Embryonic facial prominence (tissue), 1 donor: ENCODE data around the gene TMED8.
A peak's percentile ranks its signal among the peaks of the same experiment; 100 is the strongest.
"Not testable (repeated sequence)": the region's sequence is repeated elsewhere in the genome, so short reads cannot be mapped to it uniquely, and the experiment has no call there.

Source experiments
- DNase-seq: peaks from one replicate; pipeline ENCODE4 v3.0.0-alpha.2; 2016; ENCODE audit errors: extremely low spot score

Gene TMED8, protein sequence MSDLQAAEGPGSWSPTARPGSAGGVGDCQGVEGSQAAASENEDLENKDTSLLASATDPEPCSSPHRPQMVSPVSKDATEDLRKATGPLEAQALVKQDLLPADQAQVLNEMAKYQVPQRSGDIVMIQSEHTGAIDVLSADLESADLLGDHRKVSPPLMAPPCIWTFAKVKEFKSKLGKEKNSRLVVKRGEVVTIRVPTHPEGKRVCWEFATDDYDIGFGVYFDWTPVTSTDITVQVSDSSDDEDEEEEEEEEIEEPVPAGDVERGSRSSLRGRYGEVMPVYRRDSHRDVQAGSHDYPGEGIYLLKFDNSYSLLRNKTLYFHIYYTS

DNA sequence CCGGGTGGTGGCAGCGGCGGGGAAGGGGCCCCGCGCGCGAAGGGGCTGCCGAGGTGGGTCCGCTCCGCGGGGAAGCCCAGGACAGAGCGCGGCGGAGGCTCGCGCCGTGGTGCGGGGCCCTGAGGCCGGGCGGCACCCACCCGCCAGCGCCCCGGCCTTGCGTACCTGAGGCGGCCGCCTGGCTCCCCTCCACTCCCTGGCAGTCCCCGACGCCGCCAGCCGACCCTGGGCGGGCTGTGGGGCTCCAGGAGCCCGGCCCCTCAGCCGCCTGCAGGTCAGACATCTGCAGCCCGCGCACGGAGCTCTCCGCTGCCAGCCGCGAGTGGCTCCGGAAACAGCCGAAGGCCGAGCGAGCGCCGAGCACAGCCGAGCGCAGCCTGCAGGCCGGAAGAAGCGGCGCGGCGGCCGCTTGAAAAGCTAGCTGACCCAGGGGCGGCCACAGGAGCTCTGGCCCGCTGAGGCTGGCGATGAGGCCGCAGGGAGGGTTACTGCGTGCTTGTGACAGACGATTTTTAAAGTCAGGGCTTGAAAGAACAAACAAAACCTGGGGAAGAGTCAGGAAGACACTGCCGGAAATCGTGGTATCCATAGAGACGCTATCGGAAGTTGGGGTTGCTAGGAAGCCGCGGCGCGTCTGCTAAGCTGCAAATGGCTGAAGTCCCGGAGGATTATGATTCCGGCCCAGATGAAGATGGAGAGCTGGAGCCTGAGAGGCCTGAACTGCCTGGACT, at the start of gene TMED8, which contains the start of gene SAMD15:
Gene TMED8, minus strand, starts transcription at position 324 of the 731 bp plus-strand sequence. Its CDS starts 41 bp downstream, at position 283.
Gene SAMD15, plus strand, starts transcription at position 609 of the 731 bp plus-strand sequence. Its CDS starts 40 bp downstream, at position 649.
- DNase-seq: peak; percentile 73

DNA sequence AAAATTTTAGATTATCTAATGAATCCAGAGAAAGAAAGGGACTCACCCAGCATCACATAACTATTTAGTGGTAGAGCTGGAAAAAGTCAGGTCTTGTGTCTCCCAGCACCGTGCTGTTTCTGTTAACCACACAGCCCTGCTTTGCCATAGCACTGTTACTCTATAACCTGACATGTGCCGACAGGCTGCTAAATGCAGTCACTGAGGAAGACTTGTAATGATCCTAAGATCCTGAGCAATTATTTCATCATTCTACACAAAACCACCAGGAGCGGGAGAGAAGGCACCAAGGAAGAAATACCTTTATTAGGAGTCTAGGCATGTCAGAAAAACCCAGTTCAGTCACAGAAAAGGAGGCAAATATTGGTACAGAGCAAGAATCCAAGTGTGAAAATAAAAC, 49.5 kb upstream of the TMED8 start:
- DNase-seq: no peak

DNA sequence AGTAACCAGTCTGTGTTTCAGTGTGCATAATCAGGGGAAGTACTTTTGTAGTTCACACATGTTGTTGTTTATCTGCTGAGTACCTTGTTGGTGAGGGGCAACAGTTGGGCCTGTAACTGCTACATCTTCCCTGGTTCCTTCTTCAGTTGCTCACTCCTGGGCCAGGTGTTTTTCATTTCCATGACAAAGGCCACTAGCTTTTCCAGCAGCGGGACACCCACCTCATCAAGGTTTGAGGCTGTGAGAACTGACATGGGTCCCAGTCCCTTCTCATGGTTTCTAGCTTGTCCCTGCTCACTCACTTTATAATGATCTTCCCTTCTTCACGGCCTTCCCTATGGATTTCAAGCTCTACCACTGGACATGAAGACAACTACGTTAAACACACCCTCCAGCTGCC, 48.0 kb upstream of the TMED8 start:
- no peak for DNase-seq

DNA sequence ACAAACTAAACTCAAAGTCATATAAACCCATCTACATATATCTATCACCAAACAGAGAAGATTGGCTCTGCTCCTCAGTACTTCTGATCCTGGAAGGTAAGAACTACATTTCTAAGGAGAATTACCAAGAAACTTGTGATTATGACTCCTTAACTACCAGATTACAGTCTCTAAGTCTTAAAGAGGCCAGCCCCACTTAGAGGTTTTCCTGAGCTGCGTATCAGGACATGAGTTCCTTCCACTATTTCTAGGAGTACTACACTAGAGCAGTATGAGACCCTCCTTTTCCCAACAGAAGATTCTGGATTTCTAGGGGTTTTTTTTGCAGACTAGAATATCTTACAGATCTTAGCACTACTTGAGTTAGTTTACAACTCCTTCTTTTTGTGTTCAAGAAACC, 46.5 kb upstream of the TMED8 start, which contains the start of gene NOXRED1:
Gene NOXRED1, minus strand, starts transcription at position 101 of the 400 bp plus-strand sequence. CDS start 634 bp downstream, outside the sequence.
- no peak for DNase-seq

DNA sequence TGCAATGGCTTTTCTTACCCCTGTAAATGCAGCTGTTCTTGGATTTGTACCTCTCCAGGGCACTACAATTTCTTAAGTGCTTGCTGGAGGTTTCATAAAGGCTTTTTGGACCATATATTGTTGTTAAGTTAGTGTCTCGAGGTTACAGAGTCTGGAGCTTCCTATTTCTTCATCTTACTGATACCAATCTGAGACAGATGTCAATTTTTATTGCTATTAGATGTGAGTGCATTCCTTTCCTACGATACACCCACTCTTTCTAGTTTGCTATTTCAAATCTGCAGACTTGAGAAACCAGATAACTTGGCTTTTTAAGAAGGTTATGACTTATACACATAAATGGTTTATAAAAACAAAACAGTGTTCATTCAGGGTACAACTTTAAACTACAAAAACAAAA, 44.3 kb upstream of the TMED8 start:
- no peak for DNase-seq

DNA sequence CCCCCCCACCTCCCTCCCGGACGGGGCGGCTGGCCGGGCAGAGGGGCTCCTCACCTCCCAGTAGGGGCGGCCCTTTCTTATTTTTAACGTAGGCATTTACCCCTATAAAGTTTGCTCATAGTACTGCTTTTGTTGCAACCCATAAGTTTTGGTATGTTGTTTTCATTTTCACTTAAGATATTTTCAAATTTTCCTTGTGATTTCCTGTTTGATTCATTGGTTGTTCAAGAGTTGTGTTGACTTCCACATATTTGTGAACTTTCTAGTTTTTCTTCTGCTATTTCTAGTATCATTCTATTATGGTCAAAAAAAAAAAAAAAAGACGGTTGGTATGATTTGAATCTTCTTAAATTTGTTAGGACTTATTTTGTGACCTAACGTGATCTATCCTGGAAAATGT, 39.9 kb upstream of the TMED8 start:
- DNase-seq: no peak

DNA sequence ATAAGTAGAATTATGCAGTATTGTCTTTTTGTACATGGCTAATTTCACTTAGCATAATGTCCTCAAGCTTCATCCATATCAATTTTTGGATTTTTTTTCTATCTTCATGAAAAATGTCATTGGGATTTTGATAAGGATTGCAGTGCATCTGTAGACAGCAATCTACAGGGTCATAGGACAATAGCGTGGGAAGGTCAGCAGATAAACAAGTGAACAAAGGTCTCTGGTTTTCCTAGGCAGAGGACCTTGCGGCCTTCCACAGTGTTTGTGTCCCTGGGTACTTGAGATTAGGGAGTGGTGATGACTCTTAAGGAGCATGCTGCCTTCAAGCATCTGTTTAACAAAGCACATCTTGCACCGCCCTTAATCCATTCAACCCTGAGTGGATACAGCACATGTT, 39.2 kb upstream of the TMED8 start:
- not testable (repeated sequence) for DNase-seq

DNA sequence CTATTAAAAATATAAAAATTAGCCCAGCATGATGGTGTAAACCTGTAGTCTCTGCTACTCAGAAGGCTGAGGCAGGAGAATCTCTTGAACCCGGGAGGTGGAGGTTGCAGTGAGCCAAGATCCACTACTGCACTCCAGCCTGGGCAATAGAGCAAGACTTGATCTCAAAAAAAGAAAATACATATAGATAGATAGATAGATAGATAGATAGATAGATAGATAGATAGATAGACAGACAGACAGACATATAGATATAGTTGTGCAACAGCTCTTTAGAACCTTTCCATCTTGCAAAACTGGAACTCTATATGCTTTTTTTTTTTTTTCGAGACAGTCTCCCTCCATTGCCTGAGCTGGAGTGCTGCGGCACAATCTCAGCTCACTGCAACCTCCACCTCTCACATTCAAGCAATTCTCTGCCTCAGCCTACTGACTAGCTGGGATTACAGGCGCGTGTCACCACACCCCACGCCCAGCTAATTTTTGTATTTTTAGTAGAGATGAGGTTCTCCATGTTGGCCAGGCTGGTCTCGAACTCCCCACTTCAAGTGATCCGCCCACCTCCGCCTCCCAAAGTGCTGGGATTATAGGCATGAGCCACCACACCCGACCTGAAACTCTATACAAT, 38.6 kb upstream of the TMED8 start:
- DNase-seq: not testable (repeated sequence)

DNA sequence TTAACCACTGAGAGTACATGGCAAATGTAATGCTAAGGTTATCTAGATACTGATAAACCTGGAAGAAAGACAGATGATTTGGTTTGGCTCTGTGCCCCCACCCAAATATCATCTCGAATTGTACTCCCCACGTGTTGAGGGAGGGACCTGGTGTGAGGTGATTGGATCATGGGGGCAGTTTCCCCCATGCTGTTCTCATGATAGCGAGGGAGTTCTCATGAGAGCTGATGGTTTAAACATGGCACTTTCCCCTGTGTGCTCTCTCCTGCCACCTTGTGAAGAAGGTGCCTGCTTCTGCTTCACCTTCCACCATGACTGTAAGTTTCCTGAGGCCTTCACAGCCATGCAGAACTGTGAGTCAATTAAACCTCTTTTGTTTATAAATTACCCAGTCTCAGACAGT, 32.2 kb upstream of the TMED8 start:
- DNase-seq: no peak

DNA sequence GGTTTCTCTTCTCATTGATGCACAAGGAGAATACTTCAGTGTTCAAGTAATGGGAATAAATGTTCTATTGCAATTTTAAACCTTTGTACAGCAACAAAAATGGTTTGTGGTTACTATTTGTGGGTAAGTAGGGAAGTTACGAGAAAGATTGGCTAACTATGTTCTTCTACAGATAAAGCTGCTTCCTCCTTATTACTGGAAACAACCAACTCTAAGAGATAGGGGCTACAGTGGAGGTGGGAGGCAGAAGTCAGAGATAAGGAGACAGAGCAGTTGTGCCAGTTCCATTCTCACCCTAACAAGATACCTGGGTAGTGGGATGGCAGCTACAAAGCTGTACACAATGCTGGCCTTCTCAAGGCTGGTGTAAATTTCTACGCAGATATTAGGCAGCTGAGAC, 30.3 kb upstream of the TMED8 start:
- no peak for DNase-seq

DNA sequence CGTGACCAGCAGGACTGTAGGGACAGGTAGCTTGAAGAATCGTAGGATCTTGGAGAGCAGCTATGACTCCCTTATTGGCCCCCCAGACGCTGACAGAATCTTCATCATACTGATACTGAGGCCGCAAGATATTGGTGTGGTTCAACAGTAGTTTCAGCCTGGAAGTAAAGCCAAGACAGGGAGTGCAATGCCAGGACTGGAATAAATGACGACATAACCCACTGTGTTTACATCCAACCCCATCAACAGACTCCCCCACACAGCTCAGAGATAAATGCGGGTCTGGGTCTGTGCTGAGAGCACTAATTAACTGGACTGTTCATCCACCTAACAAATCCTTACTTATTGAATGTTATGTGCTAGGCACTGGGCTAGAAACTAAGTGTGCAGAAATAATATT, 29.8 kb upstream of the TMED8 start:
- DNase-seq: no peak

DNA sequence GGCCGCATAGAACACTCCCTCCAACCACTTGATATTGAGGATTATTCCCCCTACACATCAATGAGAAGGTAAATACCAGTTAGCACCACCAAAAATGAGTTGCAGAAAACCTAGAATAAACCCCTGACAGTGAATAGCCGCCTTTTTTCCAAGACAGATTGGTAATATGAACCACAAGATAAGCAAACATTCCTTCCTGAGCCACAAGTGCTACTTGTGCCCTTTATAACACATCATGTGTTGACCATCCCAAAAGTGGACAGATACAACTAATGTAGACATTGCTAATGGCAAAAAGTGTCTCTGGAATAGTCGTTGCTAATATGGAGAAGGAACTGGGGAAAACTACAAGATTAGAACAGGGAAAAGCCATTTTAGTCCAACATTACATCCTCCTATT, 29.2 kb upstream of the TMED8 start:
- no peak for DNase-seq

DNA sequence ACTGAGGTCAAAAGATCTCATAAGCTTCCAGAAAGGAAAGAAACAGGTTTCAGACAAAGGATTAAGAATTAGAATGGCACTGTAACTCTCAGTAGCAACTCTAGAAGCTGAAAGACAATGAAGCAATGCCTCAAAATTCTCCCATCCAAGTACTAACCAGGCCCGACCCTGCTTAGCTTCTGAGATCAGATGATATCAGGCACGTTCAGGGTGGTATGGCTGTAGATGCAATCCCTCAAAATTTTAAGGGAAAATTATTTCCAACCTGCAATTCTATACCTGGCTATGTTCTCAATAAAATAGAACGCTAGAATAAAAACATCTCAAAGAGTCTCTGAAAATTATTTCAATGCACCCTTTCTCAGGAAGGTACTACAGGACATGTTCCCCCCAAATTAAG, 26.9 kb upstream of the TMED8 start:
- no peak for DNase-seq

DNA sequence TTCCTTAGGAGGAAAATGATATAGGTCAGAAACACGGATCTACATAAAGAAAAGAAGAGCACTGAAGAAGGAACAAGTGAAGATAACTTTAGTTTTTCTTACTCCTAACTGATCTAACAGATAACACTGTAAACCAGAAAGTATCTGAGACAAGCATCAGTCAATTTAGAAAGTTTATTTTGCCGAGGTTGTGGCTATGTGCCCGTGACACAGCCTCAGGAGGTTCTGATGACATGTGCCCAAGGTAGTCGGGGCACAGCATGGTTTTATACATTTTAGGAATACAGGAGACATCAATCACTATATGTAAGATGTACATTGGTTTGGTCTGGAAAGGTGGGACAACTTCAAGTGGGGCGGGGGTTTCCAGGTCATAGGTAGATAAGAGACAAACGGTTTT, 23.3 kb upstream of the TMED8 start:
- no peak for DNase-seq

DNA sequence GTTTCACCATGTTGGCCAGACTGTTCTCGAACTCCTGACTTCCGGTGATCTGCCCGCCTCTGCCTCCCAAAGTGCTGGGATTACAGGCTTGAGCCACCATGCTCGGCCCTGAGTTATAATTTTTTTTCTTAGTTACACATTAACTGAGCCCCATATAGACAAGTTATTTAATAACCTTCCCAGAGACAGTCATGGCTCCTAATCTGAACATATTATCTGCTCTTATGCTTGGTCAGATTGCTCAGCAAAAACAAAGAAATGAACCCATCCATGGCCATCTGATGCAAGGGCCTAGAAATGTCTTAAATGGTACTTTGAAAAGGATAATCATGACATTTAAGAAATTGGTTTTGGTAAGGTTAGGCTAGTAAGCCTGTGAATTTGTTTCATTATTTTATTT, 13.3 kb upstream of the TMED8 start:
- no peak for DNase-seq

DNA sequence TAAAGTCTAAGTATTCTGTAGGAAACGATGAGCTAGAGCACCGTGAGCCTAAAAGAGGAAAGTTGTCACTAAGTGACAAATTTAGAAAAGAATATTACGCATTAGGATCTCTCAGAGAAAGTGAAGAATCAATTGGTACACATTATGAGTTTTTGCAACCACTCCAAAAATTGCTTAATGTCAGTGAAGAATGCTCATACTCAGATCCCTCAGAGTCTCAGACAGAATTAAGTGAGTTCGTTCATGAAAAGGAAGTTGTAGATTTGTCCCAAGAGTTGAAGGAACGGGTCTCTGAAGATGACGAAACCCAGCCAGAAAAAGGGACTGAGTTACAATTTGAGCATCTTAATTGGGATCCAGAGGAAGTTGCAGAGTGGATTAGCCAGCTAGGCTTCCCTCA, 1.8 kb upstream of the TMED8 start:
- DNase-seq: no peak

DNA sequence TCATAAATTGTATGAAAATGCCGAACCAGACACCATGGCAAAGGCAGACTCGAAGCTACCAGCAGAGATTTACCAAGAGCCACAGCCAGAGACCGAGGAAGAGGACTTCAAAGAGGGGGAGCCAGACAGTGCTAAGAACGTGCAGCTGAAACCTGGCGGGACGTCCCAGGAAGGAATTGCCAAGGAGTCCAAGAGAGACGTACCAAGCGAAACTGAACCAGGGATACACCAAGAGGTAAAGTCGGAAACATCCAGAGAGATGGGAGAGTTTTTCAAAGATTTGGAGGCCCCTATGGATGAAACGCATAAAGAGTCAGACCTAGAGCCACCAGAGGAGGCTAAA, 579 bp upstream of the TMED8 start:
- DNase-seq: no peak

DNA sequence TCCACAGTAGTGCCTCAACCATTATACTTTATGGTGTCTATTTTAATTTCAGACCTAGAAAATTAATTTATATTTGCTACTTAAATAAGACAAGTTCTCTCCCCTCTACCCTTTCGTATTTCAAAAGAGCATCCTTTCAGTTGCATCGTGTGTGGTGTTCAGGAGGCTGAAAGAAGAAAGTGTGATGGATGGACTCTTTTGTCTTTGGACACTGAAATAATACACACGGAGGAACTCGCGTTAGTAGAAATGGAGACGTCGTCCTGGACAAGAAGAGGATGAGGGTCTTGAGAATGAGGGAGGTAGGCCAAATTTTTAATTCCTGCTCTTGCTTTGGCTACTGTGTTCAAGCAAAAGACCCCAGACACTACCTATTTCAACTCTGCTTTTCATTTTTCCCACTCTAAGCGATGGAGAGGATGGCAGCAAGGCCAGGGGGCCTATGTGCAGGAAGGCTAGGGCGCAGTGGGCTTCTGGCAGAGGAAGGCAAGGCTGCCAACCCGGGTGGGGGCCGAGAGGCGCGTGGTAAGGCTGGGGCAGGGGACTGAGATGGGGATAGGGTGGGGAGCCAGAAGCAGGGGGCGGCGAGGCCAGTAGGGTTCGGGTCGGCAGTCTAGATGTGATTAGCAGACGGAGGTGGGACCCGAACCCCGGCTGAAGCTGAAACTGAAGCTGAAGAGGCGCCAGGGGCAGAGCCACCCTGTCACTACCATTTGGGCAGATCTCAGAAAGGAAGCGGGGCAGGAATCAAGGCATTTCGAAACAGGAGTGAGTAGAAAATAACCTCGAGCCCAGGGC, 722 bp downstream of the TMED8 start:
- no peak for DNase-seq

DNA sequence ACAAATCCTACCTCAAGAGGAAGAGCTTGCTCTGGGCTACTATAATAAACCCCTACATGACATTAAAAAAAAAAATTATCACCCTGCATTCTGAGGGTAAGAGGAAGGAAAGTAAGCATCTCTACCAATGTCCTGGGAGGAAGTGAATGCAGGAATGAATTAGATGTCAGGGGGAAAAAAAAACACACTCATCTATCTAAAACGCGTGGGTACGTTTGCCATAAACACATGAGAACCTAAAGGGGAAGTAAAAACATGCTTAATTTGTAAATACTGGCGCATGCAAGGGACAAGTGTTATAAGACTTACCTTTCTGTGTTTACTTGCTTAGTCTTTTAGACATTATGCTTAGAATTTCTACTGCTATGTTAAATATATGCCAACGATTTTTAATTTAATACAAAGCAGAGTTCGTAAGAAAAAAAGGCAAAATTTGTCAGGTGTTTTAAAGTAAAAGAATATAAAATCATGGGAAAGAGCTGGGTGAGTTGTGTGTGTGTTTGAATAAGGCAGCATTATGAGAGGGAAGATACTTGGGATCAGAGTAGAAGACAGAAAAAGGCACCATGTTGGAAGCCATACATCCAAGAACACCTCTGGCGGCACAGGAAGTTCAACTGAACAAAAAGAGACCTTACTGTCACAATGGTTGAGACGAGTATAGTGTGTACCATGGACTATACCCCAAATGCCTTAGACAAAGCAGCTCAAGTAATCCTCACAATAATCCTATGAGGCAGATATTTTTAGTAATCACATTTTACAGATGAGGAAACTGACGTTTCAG, 1.5 kb downstream of the TMED8 start:
- DNase-seq: no peak

DNA sequence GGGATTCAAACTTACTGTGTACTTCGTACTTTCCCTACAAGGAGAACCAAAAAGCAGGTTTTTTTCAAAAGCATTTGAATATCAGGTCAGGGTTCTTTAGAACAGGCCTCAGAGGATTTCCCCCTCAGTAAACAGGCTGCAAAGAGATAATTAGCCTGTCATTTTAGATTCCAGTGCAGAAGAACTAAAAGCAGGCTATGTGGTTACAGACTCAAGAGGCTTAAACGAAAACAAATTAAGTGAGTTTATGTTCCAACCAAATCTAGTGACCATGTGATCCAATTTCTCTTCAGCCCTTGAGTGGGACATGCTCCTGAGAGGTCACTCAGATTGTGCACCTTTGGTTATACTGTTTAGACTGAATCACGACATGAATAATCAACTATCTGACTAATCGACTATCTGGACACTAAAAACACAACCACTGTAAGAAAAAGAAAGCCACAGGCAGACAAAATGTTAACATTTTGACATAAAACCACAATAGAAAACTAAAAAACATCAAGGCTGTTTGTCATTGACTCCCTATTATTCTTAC, 4.5 kb downstream of the TMED8 start:
- no peak for DNase-seq

DNA sequence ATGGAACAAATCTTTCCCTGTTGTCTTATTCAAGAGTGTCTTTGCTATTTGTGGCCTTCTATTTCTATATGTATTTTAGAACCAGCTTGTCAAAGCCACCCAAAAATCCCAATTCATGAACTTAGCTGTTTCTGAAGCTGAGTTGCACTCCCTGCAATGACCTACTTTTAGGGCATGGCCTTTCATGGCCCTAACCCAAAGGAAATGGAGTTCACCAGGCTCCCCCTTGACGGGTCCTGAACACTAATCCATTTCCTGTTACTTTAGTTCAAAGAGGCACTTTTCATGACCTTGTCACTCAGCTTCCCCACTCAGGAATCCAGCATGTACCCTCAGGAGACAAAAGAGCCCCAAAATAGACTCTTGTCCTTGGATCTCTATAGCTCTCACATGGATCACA, 7.6 kb downstream of the TMED8 start:
- no peak for DNase-seq
